ENCODE measurements around the gene CAMK1D.
"Not testable (repeated sequence)": the region's sequence is repeated elsewhere in the genome, so short reads cannot be mapped to it uniquely, and the experiment has no call there.

Gene CAMK1D

DNA sequence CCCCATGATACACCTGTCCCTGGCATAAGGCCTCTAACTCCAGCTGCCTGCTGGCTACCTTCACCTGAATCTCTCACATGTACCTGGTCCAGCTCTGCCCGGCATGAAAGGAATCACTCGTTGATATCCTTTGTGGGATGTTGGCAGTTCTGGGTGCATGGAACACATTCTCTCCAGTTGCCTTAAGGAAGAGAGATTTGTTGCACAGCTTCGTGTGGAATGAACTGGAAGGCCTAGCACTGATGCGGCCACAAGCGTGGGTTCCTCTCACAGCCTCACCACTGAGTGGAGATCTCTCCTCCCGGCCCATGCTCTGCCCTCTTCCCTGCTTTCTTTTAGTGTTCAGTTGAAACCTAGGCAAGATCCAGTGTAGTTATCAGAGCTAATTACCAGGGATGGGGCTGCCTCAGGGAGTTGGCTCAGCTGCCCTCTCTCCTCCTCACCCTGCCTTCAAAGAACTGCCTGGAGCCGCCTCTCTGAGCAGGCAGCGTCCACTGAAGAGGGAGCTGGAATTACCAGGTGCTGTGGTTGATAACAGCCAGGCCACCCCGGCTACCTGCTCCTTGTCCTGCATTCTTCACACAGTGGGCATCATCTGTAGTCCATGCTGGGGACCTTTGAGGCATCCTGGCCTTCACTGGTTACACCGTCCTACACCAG, 457.9 kb downstream of the CAMK1D start:
- no peak for TF ChIP-seq EZH2 (IDR thresholded peaks at IDR 0.05; ENCODE audit: borderline replicate concordance, low read depth, low read length, severe bottlenecking)
- TF ChIP-seq, protein P1, sequence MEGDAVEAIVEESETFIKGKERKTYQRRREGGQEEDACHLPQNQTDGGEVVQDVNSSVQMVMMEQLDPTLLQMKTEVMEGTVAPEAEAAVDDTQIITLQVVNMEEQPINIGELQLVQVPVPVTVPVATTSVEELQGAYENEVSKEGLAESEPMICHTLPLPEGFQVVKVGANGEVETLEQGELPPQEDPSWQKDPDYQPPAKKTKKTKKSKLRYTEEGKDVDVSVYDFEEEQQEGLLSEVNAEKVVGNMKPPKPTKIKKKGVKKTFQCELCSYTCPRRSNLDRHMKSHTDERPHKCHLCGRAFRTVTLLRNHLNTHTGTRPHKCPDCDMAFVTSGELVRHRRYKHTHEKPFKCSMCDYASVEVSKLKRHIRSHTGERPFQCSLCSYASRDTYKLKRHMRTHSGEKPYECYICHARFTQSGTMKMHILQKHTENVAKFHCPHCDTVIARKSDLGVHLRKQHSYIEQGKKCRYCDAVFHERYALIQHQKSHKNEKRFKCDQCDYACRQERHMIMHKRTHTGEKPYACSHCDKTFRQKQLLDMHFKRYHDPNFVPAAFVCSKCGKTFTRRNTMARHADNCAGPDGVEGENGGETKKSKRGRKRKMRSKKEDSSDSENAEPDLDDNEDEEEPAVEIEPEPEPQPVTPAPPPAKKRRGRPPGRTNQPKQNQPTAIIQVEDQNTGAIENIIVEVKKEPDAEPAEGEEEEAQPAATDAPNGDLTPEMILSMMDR (IDR thresholded peaks at IDR 0.05; ENCODE audit: borderline replicate concordance, extremely low read depth, low read length, poor library complexity, severe bottlenecking), result no peak
- DNase-seq, result no peak

DNA sequence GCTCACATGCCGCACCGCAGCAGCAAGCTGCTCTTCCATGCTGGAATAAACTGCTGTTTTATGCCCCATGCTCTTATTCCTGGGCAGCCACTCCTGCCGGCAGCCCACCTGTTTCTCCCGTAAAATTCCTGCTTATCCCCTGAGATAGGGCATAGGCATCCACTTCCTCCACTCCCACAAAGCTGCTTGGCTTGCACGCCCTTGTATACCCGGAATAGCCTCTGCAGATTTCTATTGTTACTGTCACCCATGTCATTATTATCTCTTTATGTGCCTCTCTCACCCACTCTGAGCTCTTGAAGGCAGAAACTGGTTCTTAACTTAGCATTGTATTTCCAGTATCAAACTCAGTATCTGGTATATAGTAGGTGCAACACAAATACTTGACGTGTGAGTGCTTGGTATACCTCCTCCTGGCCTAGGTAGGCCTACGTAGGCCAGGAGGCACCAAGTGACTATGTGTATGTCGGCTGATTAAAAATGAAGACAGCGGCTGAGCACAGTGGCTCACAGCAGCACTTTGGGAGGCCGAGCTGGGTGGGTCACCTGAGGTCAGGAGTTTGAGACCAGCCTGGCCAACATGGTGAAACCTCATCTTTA, 458.8 kb downstream of the CAMK1D start:
- Histone ChIP-seq H3K27ac (ENCODE audit: low read length) (no peak overlapping the region), H3K4me3 (ENCODE audit: low read depth in 1 of 2, low read length in 2 of 2) (no peak overlapping the region), H3K9ac (ENCODE audit: low read depth, low read length) (no peak overlapping the region), H3K4me2 (ENCODE audit: insufficient read depth, low read length) (no peak overlapping the region), H3K36me3 (ENCODE audit: insufficient read depth, low read length) (no peaks in the 10 kb centered on the region), H3K4me1 (ENCODE audit: insufficient read depth, low read length) (no peaks in the 10 kb centered on the region), H3K27me3 (ENCODE audit: insufficient read depth, low read length, poor library complexity) (no peaks in the 10 kb centered on the region), H3K79me2 (ENCODE audit: insufficient read depth, low read length) (no peaks in the 10 kb centered on the region), H3K9me3 (ENCODE audit: insufficient read depth, low read length, severe bottlenecking) (no peaks in the 10 kb centered on the region), H4K20me1 (ENCODE audit: insufficient read depth, low read length) (no peaks in the 10 kb centered on the region), H2AFZ (ENCODE audit: low read depth, low read length) (no peak overlapping the region)
- no peak for ATAC-seq (ENCODE audit: insufficient read depth, low read depth)
- TF ChIP-seq, protein P1 (IDR thresholded peaks at IDR 0.05; ENCODE audit: borderline replicate concordance, extremely low read depth, low read length, poor library complexity, severe bottlenecking), result no peak
- no peak for TF ChIP-seq EZH2 (IDR thresholded peaks at IDR 0.05; ENCODE audit: borderline replicate concordance, low read depth, low read length, severe bottlenecking)
- DNase-seq, result no peak

More for the DNA sequence above, 457.9 kb downstream of the CAMK1D start:
- no peaks in the 10 kb centered on the region for H3K4me1 ChIP-seq (ENCODE audit: insufficient read depth, low read length)
- H3K27ac ChIP-seq (ENCODE audit: low read length), result no peak overlapping the region
- H3K4me2 ChIP-seq (ENCODE audit: insufficient read depth, low read length), result no peak overlapping the region
- no peak overlapping the region for H3K9ac ChIP-seq (ENCODE audit: low read depth, low read length)
- no peaks in the 10 kb centered on the region for H3K27me3 ChIP-seq (ENCODE audit: insufficient read depth, low read length, poor library complexity)
- no peaks in the 10 kb centered on the region for H4K20me1 ChIP-seq (ENCODE audit: insufficient read depth, low read length)
- H2AFZ ChIP-seq (ENCODE audit: low read depth, low read length), result no peak overlapping the region
- no peak for ATAC-seq (ENCODE audit: insufficient read depth, low read depth)
- no peaks in the 10 kb centered on the region for H3K36me3 ChIP-seq (ENCODE audit: insufficient read depth, low read length)
- H3K4me3 ChIP-seq (ENCODE audit: low read depth in 1 of 2, low read length in 2 of 2), result no peak overlapping the region
- H3K79me2 ChIP-seq (ENCODE audit: insufficient read depth, low read length), result no peaks in the 10 kb centered on the region
- H3K9me3 ChIP-seq (ENCODE audit: insufficient read depth, low read length, severe bottlenecking), result no peaks in the 10 kb centered on the region

DNA sequence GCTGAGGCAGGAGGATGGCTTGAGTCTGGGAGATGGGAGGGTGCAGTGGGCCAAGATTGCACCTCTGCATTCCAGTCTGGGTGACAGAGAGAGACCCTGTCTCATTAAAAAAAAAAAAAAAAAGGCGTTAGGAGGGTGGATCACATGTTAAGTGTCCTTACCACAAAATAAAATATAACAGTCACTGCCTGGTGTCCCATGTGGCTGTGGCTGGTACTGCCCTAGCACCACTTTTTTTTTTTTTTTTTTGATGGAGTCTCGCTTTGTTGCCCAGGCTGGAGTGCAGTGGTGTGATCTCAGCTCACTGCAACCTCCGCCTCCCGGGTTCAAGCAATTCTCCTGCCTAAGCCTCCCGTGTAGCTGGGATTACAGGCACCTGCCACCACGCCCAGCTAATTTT, 460.7 kb downstream of the CAMK1D start:
- H3K4me3 ChIP-seq (ENCODE audit: low read depth in 1 of 2, low read length in 2 of 2); DNase-seq; H4K20me1 ChIP-seq (ENCODE audit: insufficient read depth, low read length); H3K4me2 ChIP-seq (ENCODE audit: insufficient read depth, low read length); H3K27ac ChIP-seq (ENCODE audit: low read length); H3K36me3 ChIP-seq (ENCODE audit: insufficient read depth, low read length); H3K4me1 ChIP-seq (ENCODE audit: insufficient read depth, low read length); H3K9me3 ChIP-seq (ENCODE audit: insufficient read depth, low read length, severe bottlenecking); H3K27me3 ChIP-seq (ENCODE audit: insufficient read depth, low read length, poor library complexity); H3K9ac ChIP-seq (ENCODE audit: low read depth, low read length); H2AFZ ChIP-seq (ENCODE audit: low read depth, low read length); H3K79me2 ChIP-seq (ENCODE audit: insufficient read depth, low read length): not testable (repeated sequence)
- ATAC-seq (ENCODE audit: insufficient read depth, low read depth), result peak; percentile 42; the same call in 1 of the 3 replicates
- TF ChIP-seq, protein P1 (IDR thresholded peaks at IDR 0.05; ENCODE audit: borderline replicate concordance, extremely low read depth, low read length, poor library complexity, severe bottlenecking), result peak; percentile 18

All from DND-41 (cell line).